ENCODE measurements around the gene SAXO2.
"Not testable (repeated sequence)": the region's sequence is repeated elsewhere in the genome, so short reads cannot be mapped to it uniquely, and the experiment has no call there.

DNA sequence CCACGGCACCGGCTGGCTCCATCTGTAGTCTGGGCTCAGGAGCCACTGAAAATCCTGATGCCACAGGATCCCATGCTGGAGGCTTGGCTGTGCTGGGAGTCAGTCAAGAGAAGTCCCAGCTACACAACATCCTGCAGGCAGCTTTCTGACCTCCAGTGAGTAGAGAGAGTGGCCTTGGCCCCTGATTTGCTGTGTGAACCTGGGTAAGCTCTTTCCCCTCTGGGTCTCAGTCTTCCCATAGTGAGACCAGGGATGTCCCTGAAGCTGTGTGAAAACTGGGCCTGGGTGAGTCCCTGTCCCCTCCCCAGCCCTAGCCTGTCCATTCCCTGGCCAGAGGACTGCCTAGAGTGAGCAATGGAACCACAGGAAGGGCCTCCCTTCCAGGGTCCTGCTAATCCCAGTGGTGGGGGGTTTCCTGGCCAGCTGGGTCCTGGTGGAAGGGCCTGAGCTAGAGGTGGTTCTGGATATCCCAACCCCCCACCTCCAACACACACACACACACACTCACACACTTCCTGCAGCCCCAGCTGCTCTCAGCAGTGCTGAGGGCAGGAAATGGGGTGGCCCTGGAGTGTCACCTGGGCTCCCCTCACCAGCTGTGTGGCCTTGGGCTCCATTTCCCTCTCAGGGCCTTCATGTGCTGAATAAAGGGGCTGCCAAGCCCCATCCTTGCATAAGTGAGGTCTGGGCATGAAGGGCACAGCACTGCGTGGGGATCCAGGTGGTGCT lies 69.1 kb downstream of the SAXO2 start:
- TF ChIP-seq, protein P1, sequence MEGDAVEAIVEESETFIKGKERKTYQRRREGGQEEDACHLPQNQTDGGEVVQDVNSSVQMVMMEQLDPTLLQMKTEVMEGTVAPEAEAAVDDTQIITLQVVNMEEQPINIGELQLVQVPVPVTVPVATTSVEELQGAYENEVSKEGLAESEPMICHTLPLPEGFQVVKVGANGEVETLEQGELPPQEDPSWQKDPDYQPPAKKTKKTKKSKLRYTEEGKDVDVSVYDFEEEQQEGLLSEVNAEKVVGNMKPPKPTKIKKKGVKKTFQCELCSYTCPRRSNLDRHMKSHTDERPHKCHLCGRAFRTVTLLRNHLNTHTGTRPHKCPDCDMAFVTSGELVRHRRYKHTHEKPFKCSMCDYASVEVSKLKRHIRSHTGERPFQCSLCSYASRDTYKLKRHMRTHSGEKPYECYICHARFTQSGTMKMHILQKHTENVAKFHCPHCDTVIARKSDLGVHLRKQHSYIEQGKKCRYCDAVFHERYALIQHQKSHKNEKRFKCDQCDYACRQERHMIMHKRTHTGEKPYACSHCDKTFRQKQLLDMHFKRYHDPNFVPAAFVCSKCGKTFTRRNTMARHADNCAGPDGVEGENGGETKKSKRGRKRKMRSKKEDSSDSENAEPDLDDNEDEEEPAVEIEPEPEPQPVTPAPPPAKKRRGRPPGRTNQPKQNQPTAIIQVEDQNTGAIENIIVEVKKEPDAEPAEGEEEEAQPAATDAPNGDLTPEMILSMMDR (IDR thresholded peaks at IDR 0.05): not testable (repeated sequence)
- not testable (repeated sequence) for TF ChIP-seq POLR2A (IDR thresholded peaks at IDR 0.05)

Data from lower leg skin (tissue), 3 donors.